Neural cell (in vitro differentiated cells): ENCODE measurements around the gene C10orf143. TPM values are rescaled to one million over a fixed set of nuclear protein-coding genes. Genes with fewer than 3 reads are reported as not detected.
A peak's percentile ranks its signal among the peaks of the same experiment; 100 is the strongest.

Experiments
- H2AFZ ChIP-seq: fragments of 200-600, 300-800 bp; sonication (generic), shearing (Covaris generic); 2 replicates; pipeline ENCODE4 v1.6.0; 2014; ENCODE audit warnings: low read depth, mild to moderate bottlenecking, antibody characterized with exemption, low read length, moderate library complexity
- H3F3A ChIP-seq: fragments of 200-600 bp; shearing (Covaris generic); 2 replicates; pipeline ENCODE4 v1.6.1; 2016; ENCODE audit warnings: mild to moderate bottlenecking, moderate library complexity, mixed read lengths, antibody characterized with exemption, low read length; ENCODE audit not compliant: insufficient read depth, poor library complexity, severe bottlenecking
- H3K27ac ChIP-seq: fragments of 200-600, 300-800 bp; sonication (generic), shearing (Covaris generic); 2 replicates; pipeline ENCODE4 v1.5.1; 2014; ENCODE audit warnings: mild to moderate bottlenecking, low read length, moderate library complexity
- H3K27me3 ChIP-seq: fragments of 300-800, 200-600 bp; sonication (generic), shearing (Covaris generic); 2 replicates; pipeline ENCODE4 v1.6.0; 2014; ENCODE audit warnings: mild to moderate bottlenecking, low read depth, low read length, moderate library complexity; ENCODE audit not compliant: insufficient read depth
- H3K36me3 ChIP-seq: fragments of 300-800, 200-600 bp; sonication (generic), shearing (Covaris generic); 2 replicates; pipeline ENCODE4 v1.5.1; 2014; ENCODE audit warnings: mild to moderate bottlenecking, antibody characterized with exemption, low read length, moderate library complexity; ENCODE audit not compliant: insufficient read depth
- H3K4me2 ChIP-seq: fragments of 300-800, 200-600 bp; sonication (generic), shearing (Covaris generic); 2 replicates; pipeline ENCODE4 v1.6.0; 2014; ENCODE audit warnings: mild to moderate bottlenecking, low read length
- H3K4me3 ChIP-seq: fragments of 300-800, 200-600 bp; sonication (generic), shearing (Covaris generic); 2 replicates; pipeline ENCODE4 v1.5.1; 2014; ENCODE audit warnings: mild to moderate bottlenecking, low read length, moderate library complexity
- H3K79me2 ChIP-seq: fragments of 200-600 bp; shearing (Covaris generic); replicated peaks from 2 replicates; pipeline ENCODE4 v1.6.0; 2014; ENCODE audit warnings: mild to moderate bottlenecking, low read length, moderate library complexity; ENCODE audit not compliant: insufficient read depth
- H3K9ac ChIP-seq: fragments of 300-800, 200-600 bp; sonication (generic), shearing (Covaris generic); 2 replicates; pipeline ENCODE4 v1.6.1; 2016; ENCODE audit warnings: mild to moderate bottlenecking, low read length, mixed read lengths
- H3K9me2 ChIP-seq: fragments of 200-600 bp; shearing (Covaris generic); 2 replicates; pipeline ENCODE4 v1.6.1; 2016; ENCODE audit warnings: mild to moderate bottlenecking, low read length, mixed read lengths; ENCODE audit not compliant: insufficient read depth
- H3K9me3 ChIP-seq: fragments of 200-600, 300-800 bp; sonication (generic), shearing (Covaris generic); 2 replicates; pipeline ENCODE4 v1.6.1; 2016; ENCODE audit warnings: mild to moderate bottlenecking, mixed run types, low read length, moderate library complexity, mixed read lengths
- H4K20me1 ChIP-seq: fragments of 200-600 bp; shearing (Covaris generic); 2 replicates; pipeline ENCODE4 v1.6.1; 2016; ENCODE audit warnings: mild to moderate bottlenecking, mixed run types; ENCODE audit not compliant: insufficient read depth
- CTCF ChIP-seq: fragments of 450-650 bp; IDR thresholded peaks from 2 replicates; pipeline ENCODE4 v1.5.1; 2014; ENCODE audit warnings: antibody characterized with exemption, mild to moderate bottlenecking, moderate library complexity; ENCODE audit not compliant: poor library complexity, severe bottlenecking
- EP300 ChIP-seq: fragments of 450-650 bp; conservative IDR thresholded peaks from 2 replicates; pipeline ENCODE4 v1.6.1; 2014; ENCODE audit warnings: antibody characterized with exemption, mild to moderate bottlenecking, moderate library complexity; ENCODE audit not compliant: poor library complexity, severe bottlenecking
- EZH2 ChIP-seq: fragments of 200-600, 300-800 bp; shearing (Covaris generic), sonication (generic); IDR thresholded peaks from 2 replicates; pipeline ENCODE4 v1.6.1; 2014; ENCODE audit warnings: antibody characterized with exemption, low read length, borderline replicate concordance, mild to moderate bottlenecking; ENCODE audit not compliant: insufficient read depth, poor library complexity, severe bottlenecking
- MXI1 ChIP-seq: fragments of 450-650 bp; conservative IDR thresholded peaks from 2 replicates; pipeline ENCODE4 v1.6.1; 2014; ENCODE audit warnings: antibody characterized with exemption, mild to moderate bottlenecking; ENCODE audit not compliant: poor library complexity, severe bottlenecking
- POLR2AphosphoS5 ChIP-seq: IDR thresholded peaks from 2 replicates; pipeline ENCODE4 v1.6.1; 2012
- RAD21 ChIP-seq: fragments of 450-650 bp; conservative IDR thresholded peaks from 2 replicates; pipeline ENCODE4 v1.6.1; 2014; ENCODE audit warnings: antibody characterized with exemption, mild to moderate bottlenecking, moderate library complexity
- SMC3 ChIP-seq: fragments of 450-650 bp; conservative IDR thresholded peaks from 2 replicates; pipeline ENCODE4 v1.6.1; 2014; ENCODE audit warnings: antibody characterized with exemption, mild to moderate bottlenecking, moderate library complexity; ENCODE audit not compliant: poor library complexity
- TAF1 ChIP-seq: IDR thresholded peaks from 2 replicates; pipeline ENCODE4 v1.6.1; 2012; ENCODE audit warnings: low read depth
- polyA plus RNA-seq: library from polyadenylated mRNA; depleted of rRNA; stranded (reverse); fragments of >200 nt; gene quantifications from 2 replicates; pipeline ENCODE4 v1.2.3, GENCODE V29; 2014
- TF ChIP-seq, protein P1 (sequence below): IDR thresholded peaks from 2 replicates; pipeline ENCODE4 v1.6.1; 2012; ENCODE audit warnings: borderline replicate concordance

The C10orf143 gene
- polyA plus RNA-seq, 1 donor from 2014 or later, result 1.4 TPM

- Histone ChIP-seq H3K9me2 (no peaks in the 10 kb centered on the region), H2AFZ (peak overlapping the region; percentile 71), H4K20me1 (no peaks in the 10 kb centered on the region), H3K27ac (peak overlapping the region; percentile 91), H3K9ac (peak overlapping the region; percentile 90), H3K79me2 (no peaks in the 10 kb centered on the region), H3K36me3 (no peaks in the 10 kb centered on the region), H3K4me3 (peak overlapping the region; percentile 79), H3K27me3 (no peaks in the 10 kb centered on the region), H3F3A (no peaks in the 10 kb centered on the region), H3K9me3 (no peaks in the 10 kb centered on the region), H3K4me2 (peak overlapping the region; percentile 44)
- TF ChIP-seq, protein P1, sequence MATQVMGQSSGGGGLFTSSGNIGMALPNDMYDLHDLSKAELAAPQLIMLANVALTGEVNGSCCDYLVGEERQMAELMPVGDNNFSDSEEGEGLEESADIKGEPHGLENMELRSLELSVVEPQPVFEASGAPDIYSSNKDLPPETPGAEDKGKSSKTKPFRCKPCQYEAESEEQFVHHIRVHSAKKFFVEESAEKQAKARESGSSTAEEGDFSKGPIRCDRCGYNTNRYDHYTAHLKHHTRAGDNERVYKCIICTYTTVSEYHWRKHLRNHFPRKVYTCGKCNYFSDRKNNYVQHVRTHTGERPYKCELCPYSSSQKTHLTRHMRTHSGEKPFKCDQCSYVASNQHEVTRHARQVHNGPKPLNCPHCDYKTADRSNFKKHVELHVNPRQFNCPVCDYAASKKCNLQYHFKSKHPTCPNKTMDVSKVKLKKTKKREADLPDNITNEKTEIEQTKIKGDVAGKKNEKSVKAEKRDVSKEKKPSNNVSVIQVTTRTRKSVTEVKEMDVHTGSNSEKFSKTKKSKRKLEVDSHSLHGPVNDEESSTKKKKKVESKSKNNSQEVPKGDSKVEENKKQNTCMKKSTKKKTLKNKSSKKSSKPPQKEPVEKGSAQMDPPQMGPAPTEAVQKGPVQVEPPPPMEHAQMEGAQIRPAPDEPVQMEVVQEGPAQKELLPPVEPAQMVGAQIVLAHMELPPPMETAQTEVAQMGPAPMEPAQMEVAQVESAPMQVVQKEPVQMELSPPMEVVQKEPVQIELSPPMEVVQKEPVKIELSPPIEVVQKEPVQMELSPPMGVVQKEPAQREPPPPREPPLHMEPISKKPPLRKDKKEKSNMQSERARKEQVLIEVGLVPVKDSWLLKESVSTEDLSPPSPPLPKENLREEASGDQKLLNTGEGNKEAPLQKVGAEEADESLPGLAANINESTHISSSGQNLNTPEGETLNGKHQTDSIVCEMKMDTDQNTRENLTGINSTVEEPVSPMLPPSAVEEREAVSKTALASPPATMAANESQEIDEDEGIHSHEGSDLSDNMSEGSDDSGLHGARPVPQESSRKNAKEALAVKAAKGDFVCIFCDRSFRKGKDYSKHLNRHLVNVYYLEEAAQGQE, result peak; percentile 62
- TF ChIP-seq CTCF (no peak), EP300 (no peak), MXI1 (peak; percentile 41), TAF1 (peak; percentile 89), POLR2AphosphoS5 (peak; percentile 92), SMC3 (peak; percentile 41), RAD21 (peak; percentile 36), EZH2 (no peak)
Measured at GRCh38 chr10:130111113-130111851, 652 bp upstream of the C10orf143 start.

- no peaks in the 10 kb centered on the region for H3K27me3 ChIP-seq
- TF ChIP-seq TAF1 (no peak), CTCF (peak; percentile 92), EZH2 (no peak), RAD21 (peak; percentile 73), POLR2AphosphoS5 (no peak), SMC3 (peak; percentile 71), EP300 (no peak), MXI1 (no peak)
- TF ChIP-seq, protein P1, result no peak
- no peaks in the 10 kb centered on the region for H3K36me3 ChIP-seq
- no peaks in the 10 kb centered on the region for H4K20me1 ChIP-seq
- no peaks in the 10 kb centered on the region for H3F3A ChIP-seq
- H3K4me2 ChIP-seq, result peak overlapping the region; percentile 86
- H3K9ac ChIP-seq, result peak overlapping the region; percentile 90
- no peaks in the 10 kb centered on the region for H3K9me2 ChIP-seq
- H2AFZ ChIP-seq, result peak overlapping the region; percentile 81
- peak overlapping the region; percentile 79 for H3K4me3 ChIP-seq
- H3K27ac ChIP-seq, result peak overlapping the region; percentile 91
- no peaks in the 10 kb centered on the region for H3K9me3 ChIP-seq
- no peaks in the 10 kb centered on the region for H3K79me2 ChIP-seq
Measured at GRCh38 chr10:130109796-130110245, 809 bp downstream of the C10orf143 start.
